Measurements from ENCODE around the gene DCAF8L1. TPM values are rescaled to one million over a fixed set of nuclear protein-coding genes. Genes with fewer than 3 reads are reported as not detected.

Gene DCAF8L1
- total and polyA plus RNA-seq, 2 donors (not counting 3 experiments of a cell fraction or from before 2014, with no cell fraction given) = not detected

GRCh38 chrX:27933361-27933760 is 47.9 kb downstream of the DCAF8L1 start:
- Histone ChIP-seq H4K20me1 (replicated peaks; ENCODE audit: control insufficient read depth, extremely low read depth, insufficient read depth, low read length) (no peaks in the 10 kb centered on the region), H3K4me2 (ENCODE audit: insufficient read depth, low read length) (no peak overlapping the region), H3K36me3 (ENCODE audit: control insufficient read depth in 2 of 2, extremely low read depth in 1 of 2, insufficient read depth in 2 of 2, low read length in 2 of 2) (no peaks in the 10 kb centered on the region), H3K27ac (ENCODE audit: insufficient read depth, low read depth, low read length) (no peak overlapping the region), H3K9me1 (replicated peaks; ENCODE audit: control insufficient read depth, extremely low read depth, insufficient read depth, low read length) (no peaks in the 10 kb centered on the region), H3K27me3 (ENCODE audit: control insufficient read depth in 2 of 2, insufficient read depth in 2 of 2, low read length in 2 of 2) (no peaks in the 10 kb centered on the region), H3K9me3 (replicated peaks; ENCODE audit: control insufficient read depth, insufficient read depth, low read length) (no peaks in the 10 kb centered on the region), H3K79me2 (ENCODE audit: control insufficient read depth, insufficient read depth, low read length) (no peaks in the 10 kb centered on the region), H3K4me3 (replicated peaks in 1 of 3; ENCODE audit: insufficient read depth in 1 of 3, low read depth in 1 of 3, low read length in 3 of 3) (no peak overlapping the region), H3K4me1 (ENCODE audit: control insufficient read depth, extremely low read depth, insufficient read depth, low read length) (no peaks in the 10 kb centered on the region), H2AFZ (ENCODE audit: low read depth, low read length) (no peak overlapping the region), H3K9ac (replicated peaks; ENCODE audit: extremely low read depth, insufficient read depth, low read length) (no peak overlapping the region)
- no peak for FAIRE-seq
- DNase-seq (ENCODE audit: low read depth, low spot score) = no peak
- intact Hi-C loops (cut with micrococcal nuclease) = no loop called here
- TF ChIP-seq FOS (IDR thresholded peaks at IDR 0.05; ENCODE audit: borderline replicate concordance, insufficient read depth, low read length) (no peak), MYC (IDR thresholded peaks at IDR 0.05; ENCODE audit: low read depth, low read length) (no peak), EZH2 (IDR thresholded peaks at IDR 0.05; ENCODE audit: borderline replicate concordance, low read depth, low read length, severe bottlenecking) (no peak), MAX (IDR thresholded peaks at IDR 0.05; ENCODE audit: insufficient read depth, insufficient read length) (no peak), POLR2AphosphoS5 (IDR thresholded peaks at IDR 0.05; ENCODE audit: insufficient read depth, low read depth, low read length) (no peak), GATA2 (IDR thresholded peaks at IDR 0.05; ENCODE audit: insufficient read depth, insufficient read length, low read depth, low read length) (no peak), JUN (IDR thresholded peaks at IDR 0.05; ENCODE audit: borderline replicate concordance, insufficient read depth, insufficient read length, low read depth) (no peak)
- CTCF ChIA-PET = no interaction called here
- POLR2A ChIA-PET = no interaction called here
- dilution Hi-C loops (cut with MboI; ENCODE audit: extremely low pct_ligation_motif_present, low sequenced_read_pairs) = no loop called here
- BruUV-seq (replicated peaks) = no TSS peak

Other genes with a start within 250 kb of the DCAF8L1 start
- gene MAGEB10, start 173.5 kb downstream of the DCAF8L1 start, total RNA-seq = not detected in 2 replicates
- gene MAGEB10, start 173.5 kb downstream of the DCAF8L1 start, polyA plus RNA-seq = not detected in 2 replicates